Fibroblast of lung (primary cell): Measurements from ENCODE around the gene ASPDH.

Source experiments
- EZH2 ChIP-seq: IDR thresholded peaks from 2 replicates; pipeline ENCODE4 v1.5.1; 2012; ENCODE audit warnings: low read length, control low read depth, mild to moderate bottlenecking; ENCODE audit errors: missing control alignments
- TF ChIP-seq, protein P1 (sequence below), 2 donors: IDR thresholded peaks in 1 of 2; conservative IDR thresholded peaks in 1 of 2; 1 replicate in 1 of 2; 2 replicates in 1 of 2; pipeline ENCODE4 v1.5.1; 2011 to 2012; ENCODE audit warnings: low read length in 2 of 2, control low read depth in 1 of 2, inconsistent platforms in 1 of 2, low read depth in 1 of 2, mild to moderate bottlenecking in 1 of 2

DNA sequence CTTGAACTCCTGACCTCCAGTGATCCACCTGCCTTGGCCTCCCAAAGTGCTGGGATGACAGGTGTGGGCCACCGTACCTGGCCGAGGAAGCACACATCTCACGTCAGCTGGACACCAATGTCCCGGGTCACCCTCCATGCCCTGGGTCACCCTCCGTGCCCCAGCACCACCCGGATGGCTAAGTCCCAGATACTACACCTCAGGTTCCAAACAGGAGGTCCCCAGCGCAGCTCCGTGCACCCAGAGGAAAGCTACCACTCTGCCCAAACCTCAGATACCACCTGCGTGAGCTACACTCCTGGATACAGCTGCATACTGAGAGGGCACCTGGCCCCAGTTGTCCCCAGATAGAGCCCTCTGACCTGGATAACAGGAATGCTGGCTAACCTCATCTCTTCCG lies 40.5 kb upstream of the ASPDH start:
- TF ChIP-seq, protein P1, sequence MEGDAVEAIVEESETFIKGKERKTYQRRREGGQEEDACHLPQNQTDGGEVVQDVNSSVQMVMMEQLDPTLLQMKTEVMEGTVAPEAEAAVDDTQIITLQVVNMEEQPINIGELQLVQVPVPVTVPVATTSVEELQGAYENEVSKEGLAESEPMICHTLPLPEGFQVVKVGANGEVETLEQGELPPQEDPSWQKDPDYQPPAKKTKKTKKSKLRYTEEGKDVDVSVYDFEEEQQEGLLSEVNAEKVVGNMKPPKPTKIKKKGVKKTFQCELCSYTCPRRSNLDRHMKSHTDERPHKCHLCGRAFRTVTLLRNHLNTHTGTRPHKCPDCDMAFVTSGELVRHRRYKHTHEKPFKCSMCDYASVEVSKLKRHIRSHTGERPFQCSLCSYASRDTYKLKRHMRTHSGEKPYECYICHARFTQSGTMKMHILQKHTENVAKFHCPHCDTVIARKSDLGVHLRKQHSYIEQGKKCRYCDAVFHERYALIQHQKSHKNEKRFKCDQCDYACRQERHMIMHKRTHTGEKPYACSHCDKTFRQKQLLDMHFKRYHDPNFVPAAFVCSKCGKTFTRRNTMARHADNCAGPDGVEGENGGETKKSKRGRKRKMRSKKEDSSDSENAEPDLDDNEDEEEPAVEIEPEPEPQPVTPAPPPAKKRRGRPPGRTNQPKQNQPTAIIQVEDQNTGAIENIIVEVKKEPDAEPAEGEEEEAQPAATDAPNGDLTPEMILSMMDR (conservative IDR thresholded peaks at IDR 0.05 in 1 of 2, IDR thresholded peaks at IDR 0.05 in 1 of 2; ENCODE audit: low read depth in 1 of 2, low read length in 2 of 2): no peak
- TF ChIP-seq EZH2: no peak
